ENCODE data around the gene NFATC2.
"Not testable (repeated sequence)": the region's sequence is repeated elsewhere in the genome, so short reads cannot be mapped to it uniquely, and the experiment has no call there.

The NFATC2 gene

GRCh38 chr20:51346686-51347485 lies 195.6 kb downstream of the NFATC2 start:
- no peak for DNase-seq

- DNase-seq: no peak
Measured at GRCh38 chr20:51345601-51346101, 196.9 kb downstream of the NFATC2 start.

GRCh38 chr20:51343802-51344201 lies 198.7 kb downstream of the NFATC2 start:
- not testable (repeated sequence) for DNase-seq

GRCh38 chr20:51342510-51343236 lies 199.8 kb downstream of the NFATC2 start:
- no peak for DNase-seq

- DNase-seq: no peak
Measured at GRCh38 chr20:51341581-51341980, 200.9 kb downstream of the NFATC2 start.

- DNase-seq: no peak
Measured at GRCh38 chr20:51340451-51340840, 202.1 kb downstream of the NFATC2 start.

GRCh38 chr20:51339721-51340450 lies 202.6 kb downstream of the NFATC2 start:
- no peak for DNase-seq

GRCh38 chr20:51338692-51339440 lies 203.7 kb downstream of the NFATC2 start:
- DNase-seq: no peak

- no peak for DNase-seq
Measured at GRCh38 chr20:51337126-51337805, 205.3 kb downstream of the NFATC2 start.

All from NCI-H524 treated with DMSO at 0.1 percent for 48 hours (cell line).